Calu3 (cell line): ENCODE data around the gene NUDT12. TPM values are rescaled to one million over a fixed set of nuclear protein-coding genes. Genes with fewer than 3 reads are reported as not detected.

Experiments
- BruUV-seq: library from RNA; stranded (reverse); fragments of 400-500 nt; replicated peaks from 2 replicates; lab custom pipeline; 2021; lab: Mats Ljungman, UMichigan
- CTCF ChIA-PET: fragments of 300-600 bp; sonication (Branson Sonifier 250); formaldehyde crosslinking; loops from one replicate; lab custom pipeline; 2022; ENCODE audit warnings: antibody characterized with exemption; lab: Charles Lee
- DNase-seq: peaks from one replicate; pipeline ENCODE4 v3.0.0; 2022
- H3K27ac Mint-ChIP-seq: one replicate; pipeline ENCODE4 v1.8.0; 2022; ENCODE audit warnings: mixed read lengths; ENCODE audit not compliant: unreplicated experiment
- H3K27me3 Mint-ChIP-seq: one replicate; pipeline ENCODE4 v1.8.0; 2022; ENCODE audit warnings: mixed read lengths; ENCODE audit not compliant: unreplicated experiment
- H3K36me3 Mint-ChIP-seq: one replicate; pipeline ENCODE4 v1.8.0; 2022; ENCODE audit warnings: mild to moderate bottlenecking, moderate library complexity, mixed read lengths; ENCODE audit not compliant: insufficient read depth, unreplicated experiment
- H3K4me1 Mint-ChIP-seq: one replicate; pipeline ENCODE4 v1.8.0; 2022; ENCODE audit warnings: mild to moderate bottlenecking, low read depth, mixed read lengths; ENCODE audit not compliant: unreplicated experiment
- H3K4me3 Mint-ChIP-seq: one replicate; pipeline ENCODE4 v1.8.0; 2022; ENCODE audit warnings: mild to moderate bottlenecking, low read depth, moderate library complexity, mixed read lengths; ENCODE audit not compliant: unreplicated experiment
- H3K9me3 Mint-ChIP-seq: one replicate; pipeline ENCODE4 v1.8.0; 2022; ENCODE audit warnings: low read depth, mixed read lengths; ENCODE audit not compliant: unreplicated experiment
- CTCF ChIP-seq: fragments of 200-600 bp; IDR thresholded peaks from one replicate; pipeline ENCODE4 v1.8.0; 2022; ENCODE audit warnings: antibody characterized with exemption; ENCODE audit not compliant: unreplicated experiment
- intact Hi-C: fragments of 100-400 bp; cut with micrococcal nuclease; formaldehyde crosslinking; loops from one replicate; pipeline ENCODE4 v1.10.0; 2022; ENCODE audit not compliant: unreplicated experiment
- total RNA-seq: library from RNA; stranded (reverse); gene quantifications from 2 replicates; pipeline ENCODE4 v1.2.3, GENCODE V29; 2022

Gene NUDT12
- total RNA-seq, 1 experiment from 2014 or later = 19.5 TPM

- CTCF ChIA-PET = no interaction called here
- Mint-ChIP-seq H3K4me3 (no peak overlapping the region), H3K27me3 (no peaks in the 10 kb centered on the region), H3K4me1 (peaks cover 37% of the 10 kb centered on the region), H3K36me3 (no peaks in the 10 kb centered on the region), H3K9me3 (no peaks in the 10 kb centered on the region), H3K27ac (no peak overlapping the region)
- TF ChIP-seq CTCF = no peak
- intact Hi-C loops = no loop called here
- BruUV-seq = no TSS peak
- DNase-seq = no peak
Observed at GRCh38 chr5:103522586-103522985, 40.0 kb downstream of the NUDT12 start.

GRCh38 chr5:103519550-103519949, 43.0 kb downstream of the NUDT12 start:
- H3K27ac Mint-ChIP-seq = no peak overlapping the region
- CTCF ChIA-PET = no interaction called here
- no peaks in the 10 kb centered on the region for H3K27me3 Mint-ChIP-seq
- no peak for TF ChIP-seq CTCF
- peaks cover 25% of the 10 kb centered on the region for H3K4me1 Mint-ChIP-seq
- DNase-seq = peak; percentile 20
- no peak overlapping the region for H3K4me3 Mint-ChIP-seq
- intact Hi-C loops = no loop called here
- no peaks in the 10 kb centered on the region for H3K36me3 Mint-ChIP-seq
- H3K9me3 Mint-ChIP-seq = no peaks in the 10 kb centered on the region
- no TSS peak for BruUV-seq

- no TSS peak for BruUV-seq
- no peak overlapping the region for H3K27ac Mint-ChIP-seq
- no peak overlapping the region for H3K4me3 Mint-ChIP-seq
- intact Hi-C loops = no loop called here
- DNase-seq = no peak
- H3K36me3 Mint-ChIP-seq = peaks cover 7% of the 10 kb centered on the region
- H3K27me3 Mint-ChIP-seq = no peaks in the 10 kb centered on the region
- CTCF ChIA-PET = interaction anchor here (1.7 to 2.1 kb wide), 2 partner anchors 12 to 665 kb away, joined by 6 to 7 read pairs; no protein-coding TSS in a partner anchor
- H3K9me3 Mint-ChIP-seq = no peaks in the 10 kb centered on the region
- TF ChIP-seq CTCF = no peak
- H3K4me1 Mint-ChIP-seq = peaks cover 15% of the 10 kb centered on the region
Observed at GRCh38 chr5:103514371-103514770, 48.2 kb downstream of the NUDT12 start.

- CTCF ChIA-PET = interaction anchor here (1.7 to 2.1 kb wide), 2 partner anchors 11 to 666 kb away, joined by 6 to 7 read pairs; no protein-coding TSS in a partner anchor
- Mint-ChIP-seq H3K27ac (no peak overlapping the region), H3K4me1 (peaks cover 15% of the 10 kb centered on the region), H3K4me3 (no peak overlapping the region), H3K36me3 (peaks cover 7% of the 10 kb centered on the region), H3K9me3 (no peaks in the 10 kb centered on the region), H3K27me3 (no peaks in the 10 kb centered on the region)
- DNase-seq = no peak
- no TSS peak for BruUV-seq
- TF ChIP-seq CTCF = no peak
- intact Hi-C loops = no loop called here
Observed at GRCh38 chr5:103513701-103514100, 48.9 kb downstream of the NUDT12 start.
